Panc1 (cell line): ENCODE data around the gene ZNF8. TPM values are rescaled to one million over a fixed set of nuclear protein-coding genes. Genes with fewer than 3 reads are reported as not detected.

Experiments used
- ATAC-seq: fragments of 200-7000 bp; cut with Tn5 transposase; 2 replicates; pipeline ENCODE4 v1.9.1; 2020; ENCODE audit warnings: mild to moderate bottlenecking, moderate library complexity
- BruUV-seq: library from RNA; stranded (reverse); fragments of 400-500 nt; replicated peaks from 2 replicates; lab custom pipeline; 2021; lab: Mats Ljungman, UMichigan
- CTCF ChIA-PET: fragments of 300-600 bp; sonication (Branson Sonifier 250); formaldehyde crosslinking; loops from one replicate; lab custom pipeline; 2022; ENCODE audit warnings: antibody characterized with exemption; lab: Charles Lee
- POLR2A ChIA-PET: fragments of 300-600 bp; sonication (Branson Sonifier 250); formaldehyde crosslinking; loops from one replicate; lab custom pipeline; 2022; ENCODE audit warnings: antibody characterized with exemption; lab: Charles Lee
- DNase-seq: peaks from one replicate; pipeline ENCODE4 v3.0.0-alpha.2; 2010; ENCODE audit warnings: low read depth, low spot score
- H3K27ac ChIP-seq: 2 replicates; pipeline ENCODE4 v1.5.1; 2011; ENCODE audit warnings: mild to moderate bottlenecking, low read length, inconsistent platforms
- H3K27me3 ChIP-seq: fragments of 200-500 bp; sonication (Bioruptor generic); 2 replicates; pipeline ENCODE4 v1.6.0; 2014; ENCODE audit warnings: low read length, inconsistent platforms; ENCODE audit not compliant: control insufficient read depth, insufficient read depth
- H3K36me3 ChIP-seq: fragments of 200-500 bp; sonication (Bioruptor generic); 2 replicates; pipeline ENCODE4 v1.5.1; 2014; ENCODE audit warnings: inconsistent platforms, mild to moderate bottlenecking, low read length, moderate library complexity; ENCODE audit not compliant: control insufficient read depth, insufficient read depth
- H3K4me1 ChIP-seq: 2 replicates; pipeline ENCODE4 v1.5.1; 2011; ENCODE audit warnings: inconsistent platforms, mild to moderate bottlenecking, low read length, moderate library complexity; ENCODE audit not compliant: control insufficient read depth, insufficient read depth
- H3K4me3 ChIP-seq, 2 experiments: 2 replicates each; pipeline ENCODE4 v1.5.1; 2011 to 2012; ENCODE audit warnings: low read depth in 2 of 2, low read length in 2 of 2, mild to moderate bottlenecking in 2 of 2, inconsistent platforms in 1 of 2, moderate library complexity in 1 of 2
- H3K9me3 ChIP-seq: fragments of 200-500 bp; sonication (Bioruptor generic); 2 replicates; pipeline ENCODE4 v1.5.1; 2014; ENCODE audit warnings: low read depth, mild to moderate bottlenecking, inconsistent platforms, low read length, moderate library complexity; ENCODE audit not compliant: control insufficient read depth, insufficient read depth
- CTCF ChIP-seq: fragments of 450-650 bp; IDR thresholded peaks from 2 replicates; pipeline ENCODE4 v1.5.1; 2017; ENCODE audit warnings: mild to moderate bottlenecking
- POLR2AphosphoS5 ChIP-seq: IDR thresholded peaks from 2 replicates; pipeline ENCODE4 v1.6.1; 2012; ENCODE audit warnings: mild to moderate bottlenecking, low read depth, low read length, moderate library complexity
- SIN3A ChIP-seq: IDR thresholded peaks from 2 replicates; pipeline ENCODE4 v1.6.1; 2012; ENCODE audit warnings: low read depth, mild to moderate bottlenecking, low read length, moderate library complexity, borderline replicate concordance; ENCODE audit not compliant: insufficient read depth
- TCF7L2 ChIP-seq: IDR thresholded peaks from 2 replicates; pipeline ENCODE4 v1.6.1; 2011; ENCODE audit warnings: mild to moderate bottlenecking, low read depth, low read length, inconsistent platforms
- in situ Hi-C: cut with HindIII; loops from 2 replicates; pipeline ENCODE4 v1.10.0; 2016; ENCODE audit warnings: low sequenced_read_pairs, low pct_unique_long_range_greater_than_20kb
- intact Hi-C: fragments of 100-400 bp; cut with micrococcal nuclease; formaldehyde crosslinking; loops from one replicate; pipeline ENCODE4 v1.10.0; 2022; ENCODE audit not compliant: unreplicated experiment
- total RNA-seq: library from RNA; stranded (reverse); gene quantifications from one replicate; pipeline ENCODE4 v1.2.1, GENCODE V29; 2021; ENCODE audit not compliant: unreplicated experiment
- TF ChIP-seq, protein P1 (sequence below), 2 experiments: IDR thresholded peaks; 2 replicates each; pipeline ENCODE4 v1.6.1; 2011 to 2012; ENCODE audit warnings: low read depth in 2 of 2, control low read depth in 1 of 2, low read length in 1 of 2, mild to moderate bottlenecking in 1 of 2, moderate library complexity in 1 of 2; ENCODE audit not compliant: insufficient read depth in 1 of 2

ZNF8 gene
- total RNA-seq, 1 experiment from 2014 or later, result 12.6 TPM

GRCh38 chr19:58294743-58295374, 16.1 kb downstream of the ZNF8 start:
- Histone ChIP-seq H3K36me3 (peaks cover 3% of the 10 kb centered on the region; the same call in 1 of the 2 replicates), H3K27ac (no peak overlapping the region), H3K4me1 (no peaks in the 10 kb centered on the region), H3K27me3 (no peaks in the 10 kb centered on the region), H3K4me3 (no peak overlapping the region), H3K9me3 (peaks cover 37% of the 10 kb centered on the region)
- no peak for DNase-seq
- ChIA-PET CTCF (no interaction called here), POLR2A (interaction anchor here (0.5 kb wide), 1 partner anchor 597 kb away, joined by 4 read pairs; no protein-coding TSS in a partner anchor)
- intact Hi-C loops (no loop called here), in situ Hi-C loops (no loop called here)
- TF ChIP-seq TCF7L2 (no peak), POLR2AphosphoS5 (no peak), CTCF (no peak), SIN3A (no peak)
- TF ChIP-seq, protein P1, sequence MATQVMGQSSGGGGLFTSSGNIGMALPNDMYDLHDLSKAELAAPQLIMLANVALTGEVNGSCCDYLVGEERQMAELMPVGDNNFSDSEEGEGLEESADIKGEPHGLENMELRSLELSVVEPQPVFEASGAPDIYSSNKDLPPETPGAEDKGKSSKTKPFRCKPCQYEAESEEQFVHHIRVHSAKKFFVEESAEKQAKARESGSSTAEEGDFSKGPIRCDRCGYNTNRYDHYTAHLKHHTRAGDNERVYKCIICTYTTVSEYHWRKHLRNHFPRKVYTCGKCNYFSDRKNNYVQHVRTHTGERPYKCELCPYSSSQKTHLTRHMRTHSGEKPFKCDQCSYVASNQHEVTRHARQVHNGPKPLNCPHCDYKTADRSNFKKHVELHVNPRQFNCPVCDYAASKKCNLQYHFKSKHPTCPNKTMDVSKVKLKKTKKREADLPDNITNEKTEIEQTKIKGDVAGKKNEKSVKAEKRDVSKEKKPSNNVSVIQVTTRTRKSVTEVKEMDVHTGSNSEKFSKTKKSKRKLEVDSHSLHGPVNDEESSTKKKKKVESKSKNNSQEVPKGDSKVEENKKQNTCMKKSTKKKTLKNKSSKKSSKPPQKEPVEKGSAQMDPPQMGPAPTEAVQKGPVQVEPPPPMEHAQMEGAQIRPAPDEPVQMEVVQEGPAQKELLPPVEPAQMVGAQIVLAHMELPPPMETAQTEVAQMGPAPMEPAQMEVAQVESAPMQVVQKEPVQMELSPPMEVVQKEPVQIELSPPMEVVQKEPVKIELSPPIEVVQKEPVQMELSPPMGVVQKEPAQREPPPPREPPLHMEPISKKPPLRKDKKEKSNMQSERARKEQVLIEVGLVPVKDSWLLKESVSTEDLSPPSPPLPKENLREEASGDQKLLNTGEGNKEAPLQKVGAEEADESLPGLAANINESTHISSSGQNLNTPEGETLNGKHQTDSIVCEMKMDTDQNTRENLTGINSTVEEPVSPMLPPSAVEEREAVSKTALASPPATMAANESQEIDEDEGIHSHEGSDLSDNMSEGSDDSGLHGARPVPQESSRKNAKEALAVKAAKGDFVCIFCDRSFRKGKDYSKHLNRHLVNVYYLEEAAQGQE (IDR thresholded peaks at IDR 0.05; ENCODE audit: insufficient read depth in 1 of 2, low read depth in 2 of 2, low read length in 1 of 2), result no peak
- no TSS peak for BruUV-seq
- ATAC-seq, result no peak

GRCh38 chr19:58296104-58296503, 17.3 kb downstream of the ZNF8 start:
- Histone ChIP-seq H3K9me3 (peaks cover 37% of the 10 kb centered on the region), H3K36me3 (peaks cover 1% of the 10 kb centered on the region; the same call in 1 of the 2 replicates), H3K4me3 (no peak overlapping the region), H3K27me3 (no peaks in the 10 kb centered on the region), H3K4me1 (no peaks in the 10 kb centered on the region), H3K27ac (no peak overlapping the region)
- ATAC-seq, result no peak
- ChIA-PET POLR2A (no interaction called here), CTCF (no interaction called here)
- intact Hi-C loops, result no loop called here
- no peak for TF ChIP-seq CTCF
- TF ChIP-seq TCF7L2, result no peak
- TF ChIP-seq, protein P1 (IDR thresholded peaks at IDR 0.05; ENCODE audit: insufficient read depth in 1 of 2, low read depth in 2 of 2, low read length in 1 of 2), result no peak
- no peak for DNase-seq
- in situ Hi-C loops, result no loop called here
- BruUV-seq, result no TSS peak
